Urinary bladder (tissue), 4 donors: Measurements from ENCODE around the gene TFCP2. TPM values are rescaled to one million over a fixed set of nuclear protein-coding genes. Genes with fewer than 3 reads are reported as not detected.

Experiments
- DNase-seq: peaks from one replicate; pipeline ENCODE4 v3.0.0-alpha.2; 2015; ENCODE audit errors: extremely low spot score
- H3K27ac ChIP-seq: one replicate; pipeline ENCODE4 v1.5.1; 2013; ENCODE audit warnings: low read depth, mild to moderate bottlenecking, moderate library complexity
- H3K36me3 ChIP-seq: one replicate; pipeline ENCODE4 v1.6.1; 2013; ENCODE audit warnings: mild to moderate bottlenecking, moderate library complexity; ENCODE audit not compliant: insufficient read depth
- H3K4me1 ChIP-seq: one replicate; pipeline ENCODE4 v1.6.1; 2013; ENCODE audit warnings: mild to moderate bottlenecking, moderate library complexity; ENCODE audit not compliant: insufficient read depth
- H3K4me3 ChIP-seq: one replicate; pipeline ENCODE4 v1.5.1; 2013; ENCODE audit warnings: low read depth, low read length
- WGBS: extraction: QIAGEN DNeasy Blood & Tissue Kit; methylation state at CpG from one replicate; pipeline ENCODE4 v1.1.7; 2013; 5-methylcytosine and 5-hydroxymethylcytosine counted together
- polyA plus RNA-seq: library from polyadenylated mRNA; stranded (reverse); fragments of 200-250 nt; gene quantifications from one replicate; pipeline ENCODE4 v1.2.3, GENCODE V29; 2013
- total RNA-seq: library from RNA; depleted of rRNA; stranded (reverse); fragments of >200 nt; gene quantifications from one replicate; pipeline ENCODE4 v1.2.3, GENCODE V29; 2014
- donor health status: healthy with polysubstance abuse.
- donor health status: healthy.

The TFCP2 gene
- total and polyA plus RNA-seq, 2 donors: 20.8 to 21.5 TPM

DNA sequence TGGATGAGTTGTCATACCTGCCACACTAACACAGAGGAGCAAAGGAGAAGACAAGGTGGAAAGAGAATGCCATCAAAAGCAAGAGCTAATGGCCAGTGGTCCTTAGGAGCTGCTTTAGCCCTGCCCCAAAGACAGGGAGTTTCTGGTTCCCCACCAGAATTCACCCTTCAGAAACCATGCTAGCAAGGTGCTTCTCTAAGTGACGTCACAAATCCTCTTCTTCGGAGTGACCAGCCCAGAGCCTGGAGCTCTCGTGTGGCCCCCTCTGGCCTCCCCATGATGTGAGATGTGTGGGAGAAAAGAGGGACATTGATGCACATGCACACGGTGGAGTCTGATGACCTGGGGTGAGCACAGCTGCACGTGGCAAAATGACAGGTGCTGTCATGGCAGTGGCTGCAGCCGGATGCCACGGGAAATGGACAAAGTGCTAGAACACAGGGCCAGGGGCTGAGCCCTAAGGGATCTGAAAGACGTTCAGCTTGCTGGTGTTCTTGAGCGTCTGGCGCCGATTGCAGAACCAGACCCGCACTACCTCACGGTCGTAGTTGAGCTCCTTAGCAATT is 16.9 kb upstream of the TFCP2 start:
- Histone ChIP-seq H3K4me3 (no peak overlapping the region), H3K4me1 (no peaks in the 10 kb centered on the region), H3K27ac (no peak overlapping the region), H3K36me3 (no peaks in the 10 kb centered on the region)
- WGBS: 90% methylated on average over 14 of the region's 14 CpGs
- DNase-seq: no peak

DNA sequence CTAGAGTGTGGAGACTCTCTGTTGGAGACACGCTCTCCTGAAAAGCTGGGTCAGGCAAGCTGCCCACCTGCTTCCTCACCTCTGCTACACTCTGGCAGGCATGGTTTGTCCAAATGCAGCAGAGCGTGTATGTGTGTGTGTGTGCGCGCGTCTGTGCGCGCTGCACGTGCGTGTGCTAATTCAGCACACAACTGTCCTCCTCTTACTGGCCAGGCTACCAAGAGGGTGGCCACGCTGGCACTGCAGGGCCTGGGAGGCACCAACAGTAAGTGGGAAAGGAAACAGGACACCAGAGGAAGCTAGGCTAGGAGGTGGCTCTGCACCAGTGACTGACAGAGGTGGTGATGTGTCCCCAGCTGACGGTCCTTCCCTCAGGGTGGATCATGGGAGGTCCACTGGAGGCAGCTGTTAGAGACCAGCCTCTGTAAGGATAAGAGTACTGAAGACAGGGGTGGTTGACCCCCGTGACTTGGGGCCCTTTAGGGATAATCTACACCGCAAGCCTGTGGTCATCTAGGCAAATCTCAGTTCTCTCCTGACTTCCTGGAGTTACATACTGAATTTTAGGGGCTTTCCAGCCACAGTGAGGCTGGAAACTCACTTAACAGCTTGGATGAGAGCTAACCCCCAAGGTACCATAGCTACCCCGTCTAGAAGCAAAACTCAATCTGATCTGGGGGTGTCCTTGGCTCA is 15.6 kb upstream of the TFCP2 start:
- Histone ChIP-seq H3K27ac (no peak overlapping the region), H3K4me1 (no peaks in the 10 kb centered on the region), H3K36me3 (no peaks in the 10 kb centered on the region), H3K4me3 (no peak overlapping the region)
- WGBS: 87% methylated on average over 14 of the region's 14 CpGs
- DNase-seq: no peak

DNA sequence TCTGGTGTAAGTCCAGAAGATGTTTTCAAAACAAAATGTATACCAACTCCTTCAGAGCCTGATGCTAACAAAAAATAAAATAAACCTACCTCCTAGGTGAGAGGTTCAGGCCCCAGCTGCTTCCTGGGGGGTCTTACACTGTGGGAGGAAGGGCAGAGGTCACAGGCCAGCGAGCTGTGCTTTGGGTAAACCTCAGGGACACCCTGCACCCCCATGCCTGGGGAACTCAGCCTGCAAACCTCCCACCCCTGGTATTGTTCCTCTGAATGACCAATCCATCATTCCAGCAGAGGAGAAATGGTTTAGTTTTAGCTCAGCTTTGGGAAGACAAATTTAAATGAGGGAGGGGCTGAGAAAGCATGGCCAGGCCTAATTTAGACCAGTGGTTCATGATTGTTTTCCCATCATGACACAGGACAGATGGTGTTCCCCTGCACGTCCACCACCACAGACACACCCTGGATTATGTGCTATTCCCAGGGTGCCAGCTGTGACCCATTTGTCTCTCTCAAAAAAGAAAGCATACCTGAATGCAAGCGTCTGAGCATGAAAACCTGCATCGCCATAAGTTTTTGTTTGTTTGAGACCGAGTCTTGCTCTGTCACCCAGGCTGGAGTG is 14.5 kb upstream of the TFCP2 start:
- H3K4me3 ChIP-seq: no peak overlapping the region
- no peak overlapping the region for H3K27ac ChIP-seq
- H3K36me3 ChIP-seq: no peaks in the 10 kb centered on the region
- no peaks in the 10 kb centered on the region for H3K4me1 ChIP-seq
- WGBS: 50% methylated on average over 5 of the region's 5 CpGs
- DNase-seq: no peak

DNA sequence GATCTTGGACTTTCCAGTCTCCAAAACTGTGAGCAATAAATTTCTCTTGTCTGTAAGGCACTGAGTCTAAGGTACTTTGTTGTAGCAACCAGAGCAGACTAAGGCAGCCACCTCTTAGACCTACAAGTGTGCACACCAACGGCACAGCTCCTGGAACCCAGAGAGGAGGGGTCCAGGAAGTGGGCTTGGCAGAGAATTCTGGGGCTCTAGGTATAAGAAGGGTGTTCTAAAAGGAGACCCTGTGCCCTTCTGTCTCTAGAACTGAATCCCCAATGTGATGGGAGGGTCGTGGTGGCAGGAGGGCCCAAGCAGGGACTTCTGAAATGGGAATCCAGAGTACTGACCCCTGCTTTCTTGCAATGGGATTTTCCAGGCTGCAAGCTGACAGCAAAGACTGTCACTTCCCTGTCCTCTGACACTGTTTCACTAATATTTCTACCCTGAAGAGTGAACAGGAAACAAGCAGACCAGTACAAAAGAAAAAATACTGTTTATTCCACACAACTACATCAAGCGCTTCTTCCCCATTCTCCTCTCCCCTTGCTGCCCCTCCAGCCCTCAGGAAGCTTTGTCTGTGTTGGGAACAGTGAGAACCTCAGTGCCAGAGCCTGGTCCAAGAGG is 13.6 kb upstream of the TFCP2 start:
- no peaks in the 10 kb centered on the region for H3K36me3 ChIP-seq
- no peaks in the 10 kb centered on the region for H3K4me1 ChIP-seq
- DNase-seq: no peak
- H3K27ac ChIP-seq: no peak overlapping the region
- WGBS: 54% methylated on average over 3 of the region's 3 CpGs
- no peak overlapping the region for H3K4me3 ChIP-seq

DNA sequence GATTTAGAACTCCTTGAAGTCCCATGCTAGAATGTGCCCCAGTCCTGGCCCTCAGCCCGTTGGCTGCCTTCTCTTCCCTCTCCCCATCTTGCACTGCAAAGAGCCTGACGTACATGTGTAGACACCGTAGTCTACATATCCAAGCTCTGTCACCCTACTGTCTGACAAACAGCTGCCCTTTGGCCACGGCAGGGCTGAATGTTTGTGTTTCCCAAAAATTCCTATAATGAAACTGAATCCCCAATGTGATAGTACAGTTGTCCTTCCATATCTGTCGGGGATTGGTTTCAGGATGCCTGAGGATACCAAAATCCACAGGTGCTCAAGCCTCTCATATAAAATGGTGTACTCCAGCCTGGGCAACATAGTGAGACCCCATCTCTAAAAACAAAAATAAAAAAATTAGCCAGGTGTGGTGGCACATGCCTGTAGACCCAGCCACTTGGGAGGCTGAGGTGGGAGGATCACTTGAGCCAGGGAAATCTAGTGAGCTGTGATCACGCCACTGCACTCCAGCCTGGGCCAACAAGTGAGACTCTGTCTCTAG is 12.3 kb upstream of the TFCP2 start:
- no peak overlapping the region for H3K27ac ChIP-seq
- H3K36me3 ChIP-seq: no peaks in the 10 kb centered on the region
- no peak for DNase-seq
- no peaks in the 10 kb centered on the region for H3K4me1 ChIP-seq
- H3K4me3 ChIP-seq: no peak overlapping the region
- 83% methylated on average over 6 of the region's 6 CpGs for WGBS

DNA sequence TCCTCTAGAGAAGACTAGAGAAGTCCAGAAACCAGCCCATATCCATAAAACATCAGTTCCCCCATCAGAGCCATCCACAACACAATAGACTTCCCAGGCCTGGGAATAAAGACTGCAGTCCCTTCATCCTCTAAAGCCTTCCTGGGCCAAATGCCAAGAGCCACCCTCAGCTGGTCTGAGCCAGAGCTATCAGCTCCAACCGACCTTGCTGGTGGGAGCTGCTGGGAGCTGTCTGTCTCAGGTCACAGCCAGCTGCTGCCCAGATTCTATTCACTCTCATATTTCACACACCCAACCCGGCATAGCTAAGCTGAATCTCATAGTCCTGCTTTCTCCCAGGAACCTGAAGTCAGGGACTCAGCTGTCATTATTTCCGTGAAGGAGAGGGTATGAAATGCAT is 10.9 kb upstream of the TFCP2 start:
- peak; percentile 3 for DNase-seq
- Histone ChIP-seq H3K36me3 (no peaks in the 10 kb centered on the region), H3K27ac (no peak overlapping the region), H3K4me1 (no peaks in the 10 kb centered on the region), H3K4me3 (no peak overlapping the region)
- 28% methylated on average over 3 of the region's 3 CpGs for WGBS

DNA sequence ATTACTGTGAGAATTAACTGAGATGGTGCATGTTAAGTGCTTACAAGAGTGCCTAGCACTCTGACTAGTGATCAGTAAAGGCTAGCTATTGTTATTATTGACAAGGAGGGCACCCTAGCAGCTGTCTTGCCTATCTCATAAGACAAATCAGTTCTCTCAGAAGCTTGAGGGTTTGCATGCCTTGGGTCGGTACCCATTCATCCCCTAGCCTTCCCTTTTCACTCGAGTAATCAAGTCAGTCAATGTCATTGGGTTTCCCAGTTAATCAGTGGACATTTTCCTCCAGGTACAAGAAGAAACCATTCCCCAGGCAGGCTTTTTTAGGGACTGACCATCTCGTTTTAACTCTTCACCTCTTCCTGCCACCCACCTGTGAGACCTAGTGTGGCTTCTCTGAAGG is 10.4 kb upstream of the TFCP2 start:
- WGBS: 80% methylated on average over 3 of the region's 3 CpGs
- Histone ChIP-seq H3K4me1 (no peaks in the 10 kb centered on the region), H3K4me3 (no peak overlapping the region), H3K27ac (no peak overlapping the region), H3K36me3 (no peaks in the 10 kb centered on the region)
- DNase-seq: no peak

DNA sequence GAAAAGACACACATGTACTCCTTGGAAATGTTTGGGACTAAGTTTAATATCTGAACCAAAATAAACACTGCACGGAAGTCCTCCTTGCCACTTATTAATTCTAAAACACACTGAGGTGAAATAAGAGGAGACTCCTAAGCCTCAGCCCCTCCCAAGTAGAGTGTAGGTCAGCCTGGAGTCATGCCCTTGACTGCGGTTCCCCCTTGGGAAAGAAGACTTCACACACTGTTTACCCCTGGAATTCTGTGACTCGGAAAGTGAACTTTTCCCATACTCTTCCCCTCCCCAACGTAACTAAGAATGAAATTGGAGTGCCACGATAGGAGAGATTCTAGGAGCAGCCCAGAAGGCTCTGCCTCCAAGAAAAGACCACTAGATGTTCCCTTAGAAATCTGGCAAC is 8.6 kb upstream of the TFCP2 start:
- Histone ChIP-seq H3K4me1 (no peaks in the 10 kb centered on the region), H3K36me3 (no peaks in the 10 kb centered on the region), H3K27ac (no peak overlapping the region), H3K4me3 (no peak overlapping the region)
- WGBS: 68% methylated on average over 5 of the region's 5 CpGs
- DNase-seq: no peak

DNA sequence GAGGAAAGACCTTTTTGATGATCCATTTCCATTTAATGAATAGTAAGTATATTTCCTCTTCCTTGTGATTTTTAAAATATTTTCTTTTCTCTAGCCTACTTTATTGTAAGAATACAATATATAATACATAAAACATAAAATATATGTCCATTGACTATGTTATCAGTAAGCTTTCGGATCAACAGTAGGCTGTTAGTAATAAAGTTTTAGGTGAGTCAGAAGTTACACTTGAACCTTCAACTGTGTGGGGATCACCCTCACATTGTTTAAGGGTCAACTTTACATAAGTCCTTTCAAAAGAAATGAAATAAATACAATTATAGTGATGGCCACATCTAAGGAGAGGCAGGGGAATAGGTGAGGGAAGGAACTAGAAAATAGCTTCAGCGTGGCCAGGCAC is 5.0 kb upstream of the TFCP2 start:
- Histone ChIP-seq H3K36me3 (no peaks in the 10 kb centered on the region), H3K4me1 (no peaks in the 10 kb centered on the region), H3K4me3 (no peak overlapping the region), H3K27ac (no peak overlapping the region)
- DNase-seq: no peak
- 81% methylated on average over 2 of the region's 2 CpGs for WGBS

DNA sequence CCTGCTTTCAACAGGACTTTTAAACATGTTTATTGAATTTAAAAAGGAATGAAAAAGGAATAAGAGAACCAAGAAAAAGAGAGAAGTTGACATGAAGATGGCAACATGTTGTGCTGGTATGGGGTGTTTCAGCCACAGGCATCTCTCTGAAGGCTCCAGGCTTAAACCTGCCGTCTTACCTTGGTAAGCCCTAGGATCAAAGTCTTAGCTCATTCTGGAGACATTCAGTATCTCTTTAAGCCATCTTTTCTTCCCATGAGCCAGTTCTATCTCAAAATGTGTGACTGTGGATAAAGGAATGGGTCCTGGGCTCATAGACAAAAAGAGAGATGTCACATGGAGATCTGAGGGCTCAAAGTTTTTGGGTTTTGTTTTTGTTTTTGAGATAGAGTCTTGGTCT is 1.6 kb upstream of the TFCP2 start:
- Histone ChIP-seq H3K27ac (no peak overlapping the region), H3K4me1 (peaks cover 1% of the 10 kb centered on the region), H3K4me3 (no peak overlapping the region), H3K36me3 (no peaks in the 10 kb centered on the region)
- WGBS: 57% methylated on average over 1 of the region's 1 CpG
- no peak for DNase-seq

DNA sequence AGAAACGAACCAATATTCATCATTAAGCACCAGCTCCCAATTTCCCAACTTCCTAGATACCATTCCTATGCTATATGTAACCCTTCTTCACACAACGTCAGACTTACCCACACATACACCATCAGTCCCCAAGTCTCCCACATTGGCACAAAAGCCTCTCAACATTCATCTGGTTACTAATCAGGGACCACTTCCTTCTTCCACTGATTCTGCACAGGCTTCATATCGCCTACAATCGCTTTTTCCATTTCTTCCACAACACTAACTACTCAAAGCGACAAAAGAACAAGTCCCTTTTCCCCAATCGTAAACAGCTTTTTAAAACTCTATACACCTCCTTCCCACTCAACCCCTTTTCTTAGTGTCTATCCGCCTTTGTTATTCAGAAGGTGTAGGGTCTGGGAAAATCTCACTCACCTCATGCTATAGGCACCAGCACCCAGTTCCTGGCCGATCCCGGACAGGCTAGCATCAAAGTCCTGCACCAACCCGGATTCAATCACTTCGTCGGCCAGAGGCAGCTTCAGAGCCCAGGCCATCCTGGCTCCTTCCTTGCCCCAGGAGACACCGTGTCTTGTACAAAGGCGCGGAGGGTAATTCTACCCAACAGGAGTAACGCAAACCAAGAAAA is 936 bp downstream of the TFCP2 start:
- Histone ChIP-seq H3K27ac (no peak overlapping the region), H3K36me3 (no peaks in the 10 kb centered on the region), H3K4me3 (peak overlapping the region; percentile 56), H3K4me1 (peaks cover 1% of the 10 kb centered on the region)
- DNase-seq: peak; percentile 2
- WGBS: 3% methylated on average over 16 of the region's 16 CpGs

DNA sequence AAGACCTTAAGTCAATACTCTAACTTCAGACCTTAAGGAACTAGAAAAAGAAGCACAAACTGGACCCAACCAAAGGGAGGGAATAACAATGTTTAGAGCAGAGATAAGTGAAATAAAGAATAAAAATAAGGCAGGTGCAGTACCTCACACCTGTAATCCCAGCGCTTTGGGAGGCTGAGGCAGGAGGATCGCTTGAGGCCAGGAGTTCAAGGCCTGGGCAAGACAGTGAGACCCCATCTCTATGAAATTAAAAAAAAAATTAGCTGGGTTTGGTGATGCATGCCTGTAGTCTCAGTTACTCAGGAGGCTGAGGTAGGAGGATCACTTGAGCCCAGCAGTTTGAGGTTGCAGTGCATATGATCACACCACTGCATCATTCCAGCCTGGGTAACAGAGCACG is 9.1 kb downstream of the TFCP2 start:
- H3K4me3 ChIP-seq: no peak overlapping the region
- peaks cover 1% of the 10 kb centered on the region for H3K4me1 ChIP-seq
- peaks cover 3% of the 10 kb centered on the region for H3K36me3 ChIP-seq
- over 99% methylated on average over 3 of the region's 3 CpGs for WGBS
- no peak overlapping the region for H3K27ac ChIP-seq
- no peak for DNase-seq

DNA sequence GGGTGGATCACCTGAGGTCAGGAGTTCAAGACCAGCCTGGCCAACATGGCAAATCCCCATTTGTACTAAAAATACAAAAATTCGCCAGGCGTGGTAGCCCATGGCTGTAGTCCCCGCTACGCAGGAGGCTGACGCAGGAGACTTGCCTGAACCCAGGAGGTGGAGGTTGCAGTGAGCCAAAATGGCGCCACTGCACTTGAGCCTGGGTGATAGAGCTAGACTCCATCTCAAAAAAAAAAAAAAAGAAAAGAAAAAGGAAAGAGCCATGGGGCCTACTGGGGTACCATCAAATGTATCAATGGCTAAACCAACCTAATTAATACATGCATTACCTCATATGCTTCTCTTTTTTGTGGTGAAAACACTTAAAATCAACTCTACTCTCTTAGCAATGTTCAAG is 10.7 kb downstream of the TFCP2 start:
- Histone ChIP-seq H3K4me3 (no peak overlapping the region), H3K27ac (no peak overlapping the region), H3K4me1 (peaks cover 1% of the 10 kb centered on the region), H3K36me3 (peaks cover 3% of the 10 kb centered on the region)
- DNase-seq: no peak
- 99% methylated on average over 6 of the region's 6 CpGs for WGBS
